ENCODE results near the gene LMX1B.

LMX1B gene

DNA sequence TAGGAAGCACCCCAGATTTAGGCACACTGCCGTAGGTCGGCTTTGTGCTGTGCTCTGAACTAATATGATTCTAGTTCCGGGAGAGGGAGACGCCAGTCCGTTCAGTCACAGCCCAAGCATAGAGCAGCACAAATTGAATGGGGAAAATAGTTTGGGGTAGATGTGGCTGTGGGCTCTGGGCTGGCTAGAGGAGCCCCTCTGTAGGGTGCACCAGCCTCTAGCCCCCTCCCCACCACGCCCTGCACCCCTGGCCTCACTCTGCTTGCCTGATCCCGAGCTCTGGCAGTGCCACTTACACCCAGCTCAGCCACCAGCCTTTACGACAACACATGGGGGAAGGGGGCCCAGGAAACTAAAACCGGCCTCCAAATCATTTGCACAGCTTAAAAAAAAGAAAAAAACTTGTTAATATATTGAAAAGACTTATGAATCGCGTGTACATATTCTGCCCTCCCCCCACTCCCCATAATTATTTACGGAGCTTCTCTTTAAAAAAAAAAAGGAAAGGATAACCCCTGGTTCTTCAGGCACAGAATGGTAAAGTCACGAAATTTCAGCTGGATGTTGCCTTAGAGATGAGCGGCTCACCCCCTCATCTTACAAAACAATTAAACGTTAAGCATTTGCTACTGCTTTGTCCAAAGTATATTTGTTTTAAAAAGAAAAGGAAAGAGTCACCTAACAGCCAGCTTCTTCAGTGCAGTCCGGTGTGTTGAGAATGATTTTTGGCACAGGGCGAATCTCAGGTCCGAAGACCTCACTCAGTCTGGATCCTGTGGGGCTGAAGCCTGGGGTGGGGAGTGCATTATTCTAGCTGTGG, 3.5 kb downstream of the LMX1B start:
- peaks cover 69% of the 10 kb centered on the region for H3K27me3 ChIP-seq (replicated peaks; ENCODE audit: control insufficient read depth, insufficient read depth, low read length, poor library complexity, severe bottlenecking)
- H3K27ac ChIP-seq (ENCODE audit: insufficient read depth, low read length, poor library complexity, severe bottlenecking): no peak overlapping the region
- DNase-seq: no peak
- H3K4me1 ChIP-seq (ENCODE audit: control insufficient read depth, insufficient read depth, low read length, poor library complexity, severe bottlenecking): peaks cover 21% of the 10 kb centered on the region
- no peaks in the 10 kb centered on the region for H3K36me3 ChIP-seq (ENCODE audit: control insufficient read depth, insufficient read depth, low read length)
- H3K4me3 ChIP-seq (ENCODE audit: insufficient read depth, low read depth, low read length, poor library complexity, severe bottlenecking): no peak overlapping the region
- H3K9me3 ChIP-seq (ENCODE audit: control insufficient read depth, low read length): no peaks in the 10 kb centered on the region

DNA sequence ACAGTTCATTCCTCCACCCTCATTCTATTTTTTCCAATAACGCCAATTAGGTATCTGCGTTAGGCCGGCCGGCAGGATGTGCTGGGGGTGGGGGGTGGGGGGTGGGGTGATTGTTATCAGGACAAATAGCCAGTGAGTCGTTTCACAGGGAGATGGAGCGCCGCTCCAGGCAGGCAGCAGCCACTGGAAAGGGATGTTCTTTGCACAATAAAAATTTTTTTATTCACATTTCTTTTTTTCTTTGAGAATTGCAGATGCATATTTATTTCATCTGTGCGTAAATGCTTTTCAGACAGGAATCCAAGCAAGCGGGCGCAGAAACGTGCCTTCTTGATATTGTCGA, 4.1 kb downstream of the LMX1B start:
- Histone ChIP-seq H3K9me3 (ENCODE audit: control insufficient read depth, low read length) (no peaks in the 10 kb centered on the region), H3K27me3 (replicated peaks; ENCODE audit: control insufficient read depth, insufficient read depth, low read length, poor library complexity, severe bottlenecking) (peaks cover 69% of the 10 kb centered on the region), H3K4me3 (ENCODE audit: insufficient read depth, low read depth, low read length, poor library complexity, severe bottlenecking) (no peak overlapping the region), H3K36me3 (ENCODE audit: control insufficient read depth, insufficient read depth, low read length) (no peaks in the 10 kb centered on the region), H3K4me1 (ENCODE audit: control insufficient read depth, insufficient read depth, low read length, poor library complexity, severe bottlenecking) (peaks cover 17% of the 10 kb centered on the region), H3K27ac (ENCODE audit: insufficient read depth, low read length, poor library complexity, severe bottlenecking) (no peak overlapping the region)
- DNase-seq: no peak

DNA sequence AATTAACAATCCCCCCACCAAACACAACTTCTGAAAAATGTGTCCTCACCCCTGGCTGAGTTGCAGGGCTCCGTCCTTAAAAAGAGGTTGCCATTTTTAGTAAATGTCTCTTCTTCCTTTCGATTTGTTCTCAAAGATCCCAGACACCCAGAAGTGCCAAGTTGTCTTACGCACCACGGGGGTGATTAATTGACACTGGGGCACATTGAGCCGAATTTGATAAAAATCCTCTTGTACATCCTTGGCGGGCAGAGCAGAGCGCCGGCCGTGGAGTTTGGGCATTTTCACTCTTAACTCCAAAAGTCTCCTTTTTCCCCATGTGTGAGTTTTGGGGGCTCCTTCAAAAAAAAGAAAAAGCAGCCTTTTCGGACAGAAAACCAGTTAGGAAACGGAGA, 4.5 kb downstream of the LMX1B start:
- H3K36me3 ChIP-seq (ENCODE audit: control insufficient read depth, insufficient read depth, low read length): no peaks in the 10 kb centered on the region
- H3K4me1 ChIP-seq (ENCODE audit: control insufficient read depth, insufficient read depth, low read length, poor library complexity, severe bottlenecking): peaks cover 13% of the 10 kb centered on the region
- peaks cover 69% of the 10 kb centered on the region for H3K27me3 ChIP-seq (replicated peaks; ENCODE audit: control insufficient read depth, insufficient read depth, low read length, poor library complexity, severe bottlenecking)

DNA sequence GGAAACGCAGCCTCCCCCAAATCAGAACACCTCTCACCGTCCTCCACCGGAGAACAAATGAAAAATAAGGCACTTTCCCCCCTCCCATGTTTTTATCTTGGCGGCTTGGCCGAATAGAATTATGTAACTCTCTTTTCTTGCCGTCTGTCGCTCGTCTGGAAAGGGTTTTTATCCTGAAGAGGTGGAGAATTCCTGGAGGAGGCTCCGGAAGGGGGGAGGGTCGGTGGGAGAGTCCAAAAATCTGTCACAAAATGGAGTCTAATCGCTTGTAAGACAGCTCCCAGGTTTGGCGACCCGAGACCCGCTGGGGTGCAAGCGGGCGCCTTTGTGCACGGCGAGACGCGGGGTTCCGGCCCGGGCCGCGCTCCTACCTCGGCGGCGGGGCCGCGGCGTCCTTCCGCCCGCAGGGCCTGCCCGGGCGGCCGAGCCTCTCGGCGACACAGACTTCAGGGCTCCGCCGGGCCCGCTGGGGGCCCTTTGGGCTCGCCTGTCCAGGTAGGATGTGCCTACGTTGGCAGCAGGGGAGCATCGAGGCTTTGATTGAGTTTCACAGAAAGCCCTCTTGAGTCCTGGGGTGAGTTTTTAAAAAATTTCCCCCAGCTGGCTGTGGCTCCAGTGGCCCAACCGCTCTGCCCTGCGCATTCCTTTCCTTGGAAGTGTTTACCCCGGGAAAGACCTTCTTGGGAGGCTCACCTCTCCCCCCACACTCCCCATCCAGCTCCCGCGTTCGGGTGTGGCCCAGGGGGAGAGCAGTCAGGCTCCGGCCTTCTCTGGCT, 5.0 kb downstream of the LMX1B start:
- Histone ChIP-seq H3K4me3 (ENCODE audit: insufficient read depth, low read depth, low read length, poor library complexity, severe bottlenecking) (no peak overlapping the region), H3K9me3 (ENCODE audit: control insufficient read depth, low read length) (no peaks in the 10 kb centered on the region), H3K27ac (ENCODE audit: insufficient read depth, low read length, poor library complexity, severe bottlenecking) (no peak overlapping the region), H3K4me1 (ENCODE audit: control insufficient read depth, insufficient read depth, low read length, poor library complexity, severe bottlenecking) (peaks cover 10% of the 10 kb centered on the region), H3K36me3 (ENCODE audit: control insufficient read depth, insufficient read depth, low read length) (no peaks in the 10 kb centered on the region), H3K27me3 (replicated peaks; ENCODE audit: control insufficient read depth, insufficient read depth, low read length, poor library complexity, severe bottlenecking) (peaks cover 72% of the 10 kb centered on the region)
- no peak for DNase-seq

More for the DNA sequence above, 4.5 kb downstream of the LMX1B start:
- no peaks in the 10 kb centered on the region for H3K9me3 ChIP-seq (ENCODE audit: control insufficient read depth, low read length)
- H3K4me3 ChIP-seq (ENCODE audit: insufficient read depth, low read depth, low read length, poor library complexity, severe bottlenecking): no peak overlapping the region
- no peak overlapping the region for H3K27ac ChIP-seq (ENCODE audit: insufficient read depth, low read length, poor library complexity, severe bottlenecking)
- no peak for DNase-seq

DNA sequence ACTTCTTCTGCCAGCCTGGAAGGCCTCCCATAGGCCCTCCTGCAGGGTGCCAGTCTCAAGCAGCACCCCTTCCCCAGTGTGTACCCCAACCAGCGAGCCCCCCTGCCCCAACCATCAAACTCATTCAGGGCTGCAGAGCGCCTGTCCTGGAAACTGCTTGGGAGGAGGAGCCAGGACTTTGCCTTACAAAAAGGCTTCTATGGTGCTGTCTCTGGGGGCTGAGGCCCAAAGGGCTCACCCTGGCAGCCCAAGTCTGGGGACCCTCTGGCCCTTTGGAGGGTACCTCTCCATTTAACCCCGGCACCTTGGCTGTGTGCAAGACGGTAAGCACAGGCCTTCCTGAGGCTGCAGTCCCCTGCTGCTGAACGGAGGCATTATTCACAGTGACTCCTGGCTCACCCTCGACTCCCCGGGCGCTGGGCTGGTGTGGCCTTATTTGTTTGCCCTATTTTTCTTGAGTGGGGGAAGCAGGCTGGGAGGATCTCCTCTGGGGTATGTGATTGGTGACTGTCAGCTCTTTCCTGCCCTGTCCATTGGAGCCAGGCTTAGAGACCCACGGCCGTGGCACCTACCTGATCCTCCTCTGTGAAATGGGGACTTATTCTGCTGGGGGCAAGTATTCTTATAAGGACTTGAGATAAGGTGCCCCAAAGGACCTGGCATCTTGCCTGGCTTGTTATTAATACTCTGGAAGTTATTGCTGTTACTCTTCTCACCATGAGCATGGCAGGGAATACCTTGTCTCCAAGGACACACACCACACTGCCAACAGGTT, 5.8 kb downstream of the LMX1B start:
- no peaks in the 10 kb centered on the region for H3K9me3 ChIP-seq (ENCODE audit: control insufficient read depth, low read length)
- H3K27me3 ChIP-seq (replicated peaks; ENCODE audit: control insufficient read depth, insufficient read depth, low read length, poor library complexity, severe bottlenecking): peaks cover 77% of the 10 kb centered on the region
- H3K4me1 ChIP-seq (ENCODE audit: control insufficient read depth, insufficient read depth, low read length, poor library complexity, severe bottlenecking): peaks cover 12% of the 10 kb centered on the region
- H3K36me3 ChIP-seq (ENCODE audit: control insufficient read depth, insufficient read depth, low read length): no peaks in the 10 kb centered on the region
- H3K4me3 ChIP-seq (ENCODE audit: insufficient read depth, low read depth, low read length, poor library complexity, severe bottlenecking): no peak overlapping the region
- no peak overlapping the region for H3K27ac ChIP-seq (ENCODE audit: insufficient read depth, low read length, poor library complexity, severe bottlenecking)
- no peak for DNase-seq

DNA sequence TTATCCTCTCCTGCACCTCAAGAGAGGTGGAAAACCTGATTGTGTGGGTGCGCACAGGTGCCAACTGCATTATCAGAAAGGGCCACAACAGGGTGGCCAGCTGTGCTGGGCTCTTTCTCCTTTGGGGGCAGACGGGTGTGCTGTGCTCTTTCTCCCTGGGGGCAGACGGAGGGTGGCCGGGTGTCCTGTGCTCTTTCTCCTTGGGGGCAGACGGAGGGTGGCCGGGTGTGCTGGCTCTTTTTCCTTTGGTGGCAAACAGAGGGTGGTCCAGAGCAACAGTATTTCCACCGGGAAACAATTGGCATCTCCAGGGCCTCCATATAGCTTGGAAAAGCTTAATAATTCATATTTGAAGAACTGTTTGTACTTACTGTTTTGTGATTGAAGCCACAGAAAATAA, 6.8 kb downstream of the LMX1B start:
- no peak for DNase-seq
- H3K36me3 ChIP-seq (ENCODE audit: control insufficient read depth, insufficient read depth, low read length): no peaks in the 10 kb centered on the region
- H3K4me3 ChIP-seq (ENCODE audit: insufficient read depth, low read depth, low read length, poor library complexity, severe bottlenecking): no peak overlapping the region
- H3K4me1 ChIP-seq (ENCODE audit: control insufficient read depth, insufficient read depth, low read length, poor library complexity, severe bottlenecking): peaks cover 10% of the 10 kb centered on the region
- H3K9me3 ChIP-seq (ENCODE audit: control insufficient read depth, low read length): no peaks in the 10 kb centered on the region
- H3K27ac ChIP-seq (ENCODE audit: insufficient read depth, low read length, poor library complexity, severe bottlenecking): no peak overlapping the region
- peaks cover 78% of the 10 kb centered on the region for H3K27me3 ChIP-seq (replicated peaks; ENCODE audit: control insufficient read depth, insufficient read depth, low read length, poor library complexity, severe bottlenecking)

DNA sequence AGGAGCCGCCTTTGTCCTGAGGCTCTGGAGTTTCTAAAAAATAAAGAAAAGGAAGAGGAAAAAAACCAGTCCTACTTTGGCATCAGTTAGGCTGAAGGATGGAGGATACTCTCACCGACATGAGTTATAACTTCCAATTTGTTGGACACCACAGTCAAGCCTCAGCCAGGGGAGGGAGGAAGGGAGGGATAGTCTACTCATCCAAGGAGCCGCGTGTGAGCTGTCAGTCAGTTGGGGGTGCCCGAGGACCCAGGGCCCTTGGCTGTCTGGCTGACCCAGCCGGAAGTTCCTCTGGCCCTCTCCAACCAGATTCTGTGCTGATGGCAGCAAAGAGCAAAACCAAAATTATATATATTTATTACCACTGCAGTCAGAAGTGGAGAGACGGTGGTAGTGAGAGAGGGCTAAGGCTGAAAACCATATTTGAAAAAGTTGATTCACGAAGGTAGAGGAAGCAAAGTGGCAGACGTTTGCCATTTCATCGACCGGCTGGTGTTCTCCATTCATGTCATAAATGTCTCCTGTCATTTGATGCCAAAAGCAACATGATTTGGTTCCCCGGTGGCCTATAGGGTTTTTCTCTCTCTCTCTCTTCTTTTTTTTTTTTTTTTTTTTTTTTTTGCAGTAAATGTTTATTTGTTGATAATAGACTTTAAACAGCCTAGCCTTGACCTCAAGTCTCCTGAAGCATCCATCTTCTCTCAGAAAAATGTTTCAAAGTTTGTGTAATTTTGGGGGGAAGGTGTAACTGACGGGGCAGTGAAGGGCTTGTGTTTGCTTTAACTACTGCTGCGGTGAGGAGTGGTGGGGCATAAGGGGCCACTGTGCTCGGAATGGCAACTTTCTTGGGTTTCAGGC, 7.6 kb downstream of the LMX1B start:
- H3K9me3 ChIP-seq (ENCODE audit: control insufficient read depth, low read length): no peaks in the 10 kb centered on the region
- peaks cover 17% of the 10 kb centered on the region for H3K4me1 ChIP-seq (ENCODE audit: control insufficient read depth, insufficient read depth, low read length, poor library complexity, severe bottlenecking)
- H3K27me3 ChIP-seq (replicated peaks; ENCODE audit: control insufficient read depth, insufficient read depth, low read length, poor library complexity, severe bottlenecking): peaks cover 77% of the 10 kb centered on the region

DNA sequence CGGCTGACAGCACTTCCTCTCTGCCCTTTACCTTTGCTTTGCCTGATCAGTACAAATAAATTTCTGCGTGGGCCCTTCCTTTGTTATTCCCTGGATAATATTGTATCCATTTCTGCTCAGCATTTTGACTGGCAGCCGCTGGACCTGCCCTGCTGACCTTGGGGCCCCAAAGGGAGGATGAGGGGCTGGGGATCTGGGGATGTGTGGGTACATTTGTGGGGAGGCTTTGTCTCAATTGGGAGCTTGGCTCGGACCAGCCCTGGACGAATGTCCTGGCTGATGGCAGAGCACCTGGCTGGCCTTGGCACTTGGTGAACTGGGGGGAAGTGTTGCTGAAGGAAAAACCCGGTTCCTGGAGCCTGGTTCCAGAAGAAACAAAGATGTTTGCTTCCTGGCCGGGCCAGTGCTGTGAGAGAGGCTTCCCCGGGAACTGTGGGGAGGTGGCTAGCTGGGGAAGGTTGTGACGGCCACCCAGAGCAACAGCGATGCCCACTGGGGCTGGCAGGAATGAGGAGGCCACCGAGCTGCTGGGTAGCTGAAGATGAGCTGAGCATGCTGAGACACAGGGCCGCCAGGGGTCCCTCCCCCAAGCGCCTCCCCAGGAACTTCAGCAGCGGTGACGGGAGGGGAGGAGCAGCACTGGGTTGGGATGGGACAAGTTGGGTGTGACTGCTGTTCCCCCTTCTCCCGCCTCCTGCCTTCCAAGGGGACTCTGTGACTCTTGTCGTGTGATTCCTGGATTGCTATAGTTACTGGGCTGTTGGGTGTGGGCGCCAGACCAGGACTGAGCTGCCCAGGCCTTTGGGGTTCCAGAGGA, 8.4 kb downstream of the LMX1B start:
- H3K27me3 ChIP-seq (replicated peaks; ENCODE audit: control insufficient read depth, insufficient read depth, low read length, poor library complexity, severe bottlenecking): peaks cover 79% of the 10 kb centered on the region

More for the DNA sequence above, 7.6 kb downstream of the LMX1B start:
- DNase-seq: no peak
- no peak overlapping the region for H3K4me3 ChIP-seq (ENCODE audit: insufficient read depth, low read depth, low read length, poor library complexity, severe bottlenecking)
- H3K36me3 ChIP-seq (ENCODE audit: control insufficient read depth, insufficient read depth, low read length): no peaks in the 10 kb centered on the region
- H3K27ac ChIP-seq (ENCODE audit: insufficient read depth, low read length, poor library complexity, severe bottlenecking): no peak overlapping the region

DNA sequence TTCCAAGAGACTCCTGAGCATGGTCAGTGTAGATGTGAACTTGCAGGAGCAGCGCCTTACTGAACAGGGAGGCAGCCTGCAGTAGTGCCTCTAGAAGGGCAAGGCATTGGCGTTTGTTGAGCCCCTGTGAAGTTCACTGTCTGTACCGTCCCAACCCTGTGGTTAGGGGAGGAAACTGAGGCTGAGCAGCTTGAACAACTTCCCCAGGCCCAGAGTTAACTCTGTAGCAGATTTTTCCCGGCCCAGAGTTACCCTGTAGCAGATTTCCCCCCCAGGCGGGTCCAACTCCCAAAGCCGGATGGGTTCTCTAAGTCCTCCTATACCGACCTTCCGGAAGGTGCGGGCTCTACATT, 9.6 kb downstream of the LMX1B start:
- no peak overlapping the region for H3K27ac ChIP-seq (ENCODE audit: insufficient read depth, low read length, poor library complexity, severe bottlenecking)
- no peaks in the 10 kb centered on the region for H3K9me3 ChIP-seq (ENCODE audit: control insufficient read depth, low read length)
- H3K4me1 ChIP-seq (ENCODE audit: control insufficient read depth, insufficient read depth, low read length, poor library complexity, severe bottlenecking): peaks cover 24% of the 10 kb centered on the region
- H3K4me3 ChIP-seq (ENCODE audit: insufficient read depth, low read depth, low read length, poor library complexity, severe bottlenecking): no peak overlapping the region
- H3K36me3 ChIP-seq (ENCODE audit: control insufficient read depth, insufficient read depth, low read length): no peaks in the 10 kb centered on the region
- DNase-seq: no peak
- H3K27me3 ChIP-seq (replicated peaks; ENCODE audit: control insufficient read depth, insufficient read depth, low read length, poor library complexity, severe bottlenecking): peaks cover 88% of the 10 kb centered on the region

More for the DNA sequence above, 8.4 kb downstream of the LMX1B start:
- Histone ChIP-seq H3K27ac (ENCODE audit: insufficient read depth, low read length, poor library complexity, severe bottlenecking) (no peak overlapping the region), H3K4me3 (ENCODE audit: insufficient read depth, low read depth, low read length, poor library complexity, severe bottlenecking) (no peak overlapping the region), H3K4me1 (ENCODE audit: control insufficient read depth, insufficient read depth, low read length, poor library complexity, severe bottlenecking) (peaks cover 24% of the 10 kb centered on the region), H3K36me3 (ENCODE audit: control insufficient read depth, insufficient read depth, low read length) (no peaks in the 10 kb centered on the region), H3K9me3 (ENCODE audit: control insufficient read depth, low read length) (no peaks in the 10 kb centered on the region)
- no peak for DNase-seq

Data from effector memory CD4-positive, alpha-beta T cell (primary cell).